Muscle layer of duodenum (tissue), 2 donors: ENCODE data around the gene NUDT1.

Source experiments
- H3K27ac ChIP-seq: one replicate; pipeline ENCODE4 v1.7.0; 2013; ENCODE audit warnings: mild to moderate bottlenecking, low read length
- H3K27me3 ChIP-seq: one replicate; pipeline ENCODE4 v1.7.0; 2013; ENCODE audit warnings: low read depth, mild to moderate bottlenecking, control low read depth, low read length
- H3K36me3 ChIP-seq, 2 donors: one replicate each; pipeline ENCODE4 v1.7.0; 2013; ENCODE audit warnings: low read length in 2 of 2, control low read depth in 1 of 2, mild to moderate bottlenecking in 1 of 2; ENCODE audit not compliant: insufficient read depth in 2 of 2, control insufficient read depth in 1 of 2
- H3K4me1 ChIP-seq, 2 donors: one replicate each; pipeline ENCODE4 v1.7.0; 2013; ENCODE audit warnings: low read length in 2 of 2, mild to moderate bottlenecking in 2 of 2, control low read depth in 1 of 2, moderate library complexity in 1 of 2; ENCODE audit not compliant: insufficient read depth in 2 of 2, control insufficient read depth in 1 of 2
- H3K4me3 ChIP-seq, 2 donors: one replicate each; pipeline ENCODE4 v1.7.0; 2013; ENCODE audit warnings: low read length in 2 of 2, low read depth in 1 of 2, mild to moderate bottlenecking in 1 of 2
- H3K9me3 ChIP-seq, 2 donors: one replicate each; pipeline ENCODE4 v1.7.0; 2013; ENCODE audit warnings: low read length in 2 of 2, control low read depth in 1 of 2, mild to moderate bottlenecking in 1 of 2; ENCODE audit not compliant: control insufficient read depth in 1 of 2
- donor health status: healthy.

NUDT1 gene

DNA sequence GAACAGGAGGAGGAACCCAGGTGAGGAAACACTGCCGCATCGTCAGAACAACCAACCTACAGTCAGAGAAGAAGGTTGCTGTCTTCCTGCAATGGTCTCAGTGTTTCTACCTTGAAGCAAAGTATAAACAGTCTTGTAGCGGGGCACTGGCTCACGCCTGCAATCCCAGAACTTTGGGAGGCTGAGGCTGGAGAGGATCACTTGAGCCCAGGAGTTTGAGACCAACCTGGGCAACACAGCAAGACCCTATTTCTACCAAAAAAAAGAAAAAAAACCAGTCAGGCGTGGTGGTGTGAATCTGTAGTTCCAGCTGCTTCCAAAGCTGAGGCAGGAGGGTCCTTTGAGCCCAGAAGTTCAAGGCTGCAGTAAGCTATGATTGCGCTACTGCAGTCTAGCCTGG, 48.9 kb downstream of the NUDT1 start:
- H3K4me1 ChIP-seq: no peaks in the 10 kb centered on the region
- H3K27me3 ChIP-seq: no peaks in the 10 kb centered on the region
- no peaks in the 10 kb centered on the region for H3K36me3 ChIP-seq
- no peak overlapping the region for H3K27ac ChIP-seq
- no peaks in the 10 kb centered on the region for H3K9me3 ChIP-seq
- no peak overlapping the region for H3K4me3 ChIP-seq

- H3K4me3 ChIP-seq: no peak overlapping the region
- no peak overlapping the region for H3K27ac ChIP-seq
- no peaks in the 10 kb centered on the region for H3K9me3 ChIP-seq
- no peaks in the 10 kb centered on the region for H3K27me3 ChIP-seq
- H3K36me3 ChIP-seq: no peaks in the 10 kb centered on the region
- no peaks in the 10 kb centered on the region for H3K4me1 ChIP-seq
Observed at GRCh38 chr7:2295936-2296620, 54.1 kb downstream of the NUDT1 start.

DNA sequence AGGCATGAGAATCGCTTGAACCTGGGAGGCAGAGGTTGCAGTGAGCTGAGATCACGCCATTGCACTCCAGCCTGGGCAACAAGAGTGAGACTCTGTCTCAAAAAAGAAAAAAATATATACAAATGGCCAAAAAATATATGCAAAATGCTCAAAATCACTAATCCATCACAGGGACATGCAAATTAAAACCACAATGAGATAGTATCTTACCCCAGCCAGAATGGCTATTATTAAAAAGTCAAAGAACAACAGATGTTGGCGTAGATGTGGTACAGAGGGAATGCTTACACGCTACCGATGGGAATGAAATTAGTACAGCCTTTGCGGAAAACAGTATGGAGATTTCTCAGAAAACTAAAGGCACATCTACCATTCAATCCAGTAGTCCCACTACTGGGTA, 54.8 kb downstream of the NUDT1 start:
- no peak overlapping the region for H3K4me3 ChIP-seq

GRCh38 chr7:2299131-2299829, 57.3 kb downstream of the NUDT1 start:
- H3K27ac ChIP-seq: peak overlapping the region; percentile 47
- no peaks in the 10 kb centered on the region for H3K36me3 ChIP-seq
- H3K27me3 ChIP-seq: no peaks in the 10 kb centered on the region
- H3K4me1 ChIP-seq: no peaks in the 10 kb centered on the region
- no peaks in the 10 kb centered on the region for H3K9me3 ChIP-seq
- no peak overlapping the region for H3K4me3 ChIP-seq

More for the DNA sequence above, 54.8 kb downstream of the NUDT1 start:
- Histone ChIP-seq H3K36me3 (no peaks in the 10 kb centered on the region), H3K27ac (no peak overlapping the region), H3K9me3 (no peaks in the 10 kb centered on the region), H3K27me3 (no peaks in the 10 kb centered on the region), H3K4me1 (no peaks in the 10 kb centered on the region)

- Histone ChIP-seq H3K36me3 (no peaks in the 10 kb centered on the region), H3K27ac (peak overlapping the region; percentile 47), H3K4me3 (no peak overlapping the region), H3K27me3 (no peaks in the 10 kb centered on the region), H3K4me1 (no peaks in the 10 kb centered on the region), H3K9me3 (no peaks in the 10 kb centered on the region)
Observed at GRCh38 chr7:2299870-2300512, 58.0 kb downstream of the NUDT1 start.
